ENCODE data around the gene EEPD1. TPM values are rescaled to one million over a fixed set of nuclear protein-coding genes. Genes with fewer than 3 reads are reported as not detected.

The EEPD1 gene
- total RNA-seq, 4 donors from 2014 or later: 12.4 to 36.2 (median 20.4) TPM

- WGBS, 2 donors (ENCODE audit: low coverage in 1 of 2): 70 to 87% methylated on average over 2 to 3 of the region's 10 CpGs
Measured at GRCh38 chr7:36308031-36308430, 155.0 kb downstream of the EEPD1 start.

DNA sequence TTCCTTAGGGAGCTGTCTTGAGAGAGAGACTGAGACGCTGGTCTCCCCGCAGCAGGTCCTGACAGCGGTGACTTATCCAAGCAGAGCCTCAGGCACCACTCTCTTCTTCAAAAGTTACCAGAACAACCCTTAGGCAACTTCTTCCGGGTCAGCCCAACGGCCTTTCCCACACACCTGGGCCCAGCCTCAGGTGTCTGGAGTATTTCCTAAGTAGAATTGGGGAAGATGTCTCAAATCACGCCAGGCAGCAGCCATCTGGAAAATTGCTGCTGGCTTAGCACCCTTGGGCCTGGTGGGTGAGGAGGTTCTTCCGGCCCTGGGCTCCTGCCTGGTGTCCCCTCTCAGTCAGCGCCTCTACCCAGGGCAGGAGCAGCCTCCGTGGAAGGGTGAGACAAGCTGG is 156.2 kb downstream of the EEPD1 start:
- Histone ChIP-seq H3K9me3 (no peaks in the 10 kb centered on the region), H3K36me3 (no peaks in the 10 kb centered on the region), H3K4me1 (peaks cover 0 to 19% (median 3%) of the 10 kb centered on the region in 3 donors), H3K27me3 (no peaks in the 10 kb centered on the region), H3K27ac (no peak overlapping the region), H3K4me3 (no peak overlapping the region)
- no peak for TF ChIP-seq POLR2A (IDR thresholded peaks at IDR 0.05)
- TF ChIP-seq EP300 (IDR thresholded peaks at IDR 0.05): no peak
- TF ChIP-seq, protein P1, sequence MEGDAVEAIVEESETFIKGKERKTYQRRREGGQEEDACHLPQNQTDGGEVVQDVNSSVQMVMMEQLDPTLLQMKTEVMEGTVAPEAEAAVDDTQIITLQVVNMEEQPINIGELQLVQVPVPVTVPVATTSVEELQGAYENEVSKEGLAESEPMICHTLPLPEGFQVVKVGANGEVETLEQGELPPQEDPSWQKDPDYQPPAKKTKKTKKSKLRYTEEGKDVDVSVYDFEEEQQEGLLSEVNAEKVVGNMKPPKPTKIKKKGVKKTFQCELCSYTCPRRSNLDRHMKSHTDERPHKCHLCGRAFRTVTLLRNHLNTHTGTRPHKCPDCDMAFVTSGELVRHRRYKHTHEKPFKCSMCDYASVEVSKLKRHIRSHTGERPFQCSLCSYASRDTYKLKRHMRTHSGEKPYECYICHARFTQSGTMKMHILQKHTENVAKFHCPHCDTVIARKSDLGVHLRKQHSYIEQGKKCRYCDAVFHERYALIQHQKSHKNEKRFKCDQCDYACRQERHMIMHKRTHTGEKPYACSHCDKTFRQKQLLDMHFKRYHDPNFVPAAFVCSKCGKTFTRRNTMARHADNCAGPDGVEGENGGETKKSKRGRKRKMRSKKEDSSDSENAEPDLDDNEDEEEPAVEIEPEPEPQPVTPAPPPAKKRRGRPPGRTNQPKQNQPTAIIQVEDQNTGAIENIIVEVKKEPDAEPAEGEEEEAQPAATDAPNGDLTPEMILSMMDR (IDR thresholded peaks at IDR 0.05): no peak
- 81% methylated on average over 5 of the region's 9 CpGs; no CpG with 5 or more reads in 1 of the 2 donors for WGBS, 2 donors (ENCODE audit: low coverage in 1 of 2)
- ATAC-seq: no peak

More at GRCh38 chr7:36308031-36308430, 155.0 kb downstream of the EEPD1 start:
- Histone ChIP-seq H3K4me1 (peaks cover 5 to 31% (median 16%) of the 10 kb centered on the region in 3 donors), H3K27me3 (no peaks in the 10 kb centered on the region), H3K27ac (no peak overlapping the region), H3K36me3 (no peaks in the 10 kb centered on the region), H3K9me3 (no peaks in the 10 kb centered on the region), H3K4me3 (no peak overlapping the region)
- TF ChIP-seq EP300 (IDR thresholded peaks at IDR 0.05) (no peak), POLR2AphosphoS5 (IDR thresholded peaks at IDR 0.05) (no peak), POLR2A (IDR thresholded peaks at IDR 0.05) (no peak)
- TF ChIP-seq, protein P1 (IDR thresholded peaks at IDR 0.05): no peak
- no peak for ATAC-seq

- 89 to 97% methylated on average over 2 to 3 of the region's 8 CpGs for WGBS, 2 donors (ENCODE audit: low coverage in 1 of 2)
- H3K9me3 ChIP-seq: no peaks in the 10 kb centered on the region
- no peak for ATAC-seq
- TF ChIP-seq EP300 (IDR thresholded peaks at IDR 0.05) (no peak), POLR2A (IDR thresholded peaks at IDR 0.05) (no peak), POLR2AphosphoS5 (IDR thresholded peaks at IDR 0.05) (no peak)
- TF ChIP-seq, protein P1 (IDR thresholded peaks at IDR 0.05): no peak
- no peak overlapping the region for H3K4me3 ChIP-seq
- no peaks in the 10 kb centered on the region for H3K36me3 ChIP-seq
- no peak overlapping the region for H3K27ac ChIP-seq
- peaks cover 0 to 15% (median 0%) of the 10 kb centered on the region in 3 donors for H3K4me1 ChIP-seq
- H3K27me3 ChIP-seq: no peaks in the 10 kb centered on the region
Measured at GRCh38 chr7:36309716-36310115, 156.7 kb downstream of the EEPD1 start.

GRCh38 chr7:36310897-36311296 is 157.8 kb downstream of the EEPD1 start:
- no peaks in the 10 kb centered on the region for H3K36me3 ChIP-seq
- no peak overlapping the region for H3K4me3 ChIP-seq
- TF ChIP-seq, protein P1 (IDR thresholded peaks at IDR 0.05): no peak
- TF ChIP-seq POLR2AphosphoS5 (IDR thresholded peaks at IDR 0.05): no peak
- no peak for TF ChIP-seq POLR2A (IDR thresholded peaks at IDR 0.05)
- TF ChIP-seq EP300 (IDR thresholded peaks at IDR 0.05): no peak
- no peaks in the 10 kb centered on the region for H3K27me3 ChIP-seq
- no peaks in the 10 kb centered on the region for H3K9me3 ChIP-seq
- 81 to 86% methylated on average over 6 of the region's 8 CpGs for WGBS, 2 donors (ENCODE audit: low coverage in 1 of 2)
- H3K27ac ChIP-seq: no peak overlapping the region
- H3K4me1 ChIP-seq: peaks cover 0 to 17% (median 0%) of the 10 kb centered on the region in 3 donors
- ATAC-seq: no peak

DNA sequence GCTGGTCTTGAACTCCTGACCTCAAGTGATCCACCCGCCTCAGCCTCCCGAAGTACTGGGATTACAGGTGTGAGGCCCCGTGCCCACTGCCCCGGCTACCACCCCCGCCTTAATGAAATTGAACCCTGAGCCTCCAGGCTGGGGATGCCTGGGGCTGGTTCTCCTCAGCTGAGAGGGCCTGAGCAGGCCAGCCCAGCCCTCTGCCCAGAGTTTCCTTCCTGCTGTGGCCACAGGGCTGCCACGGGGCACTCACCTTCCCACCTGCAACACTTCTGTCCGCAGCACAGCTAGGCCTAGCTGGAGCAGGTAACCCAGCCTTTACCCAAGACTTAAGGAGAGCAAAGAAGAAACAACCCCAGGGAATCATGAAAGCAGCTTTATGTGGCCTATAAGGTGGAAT is 158.5 kb downstream of the EEPD1 start:
- whole genome bisulfite sequencing, 2 donors (ENCODE audit: low coverage in 1 of 2): 90 to 100% methylated on average over 3 to 5 of the region's 7 CpGs
- no peaks in the 10 kb centered on the region for H3K27me3 ChIP-seq

More for the DNA sequence above, 158.5 kb downstream of the EEPD1 start:
- H3K27ac ChIP-seq: no peak overlapping the region
- H3K4me1 ChIP-seq: peaks cover 0 to 17% (median 0%) of the 10 kb centered on the region in 3 donors
- no peak for ATAC-seq
- TF ChIP-seq POLR2A (IDR thresholded peaks at IDR 0.05) (no peak), POLR2AphosphoS5 (IDR thresholded peaks at IDR 0.05) (no peak), EP300 (IDR thresholded peaks at IDR 0.05) (no peak)
- TF ChIP-seq, protein P1 (IDR thresholded peaks at IDR 0.05): no peak
- no peaks in the 10 kb centered on the region for H3K9me3 ChIP-seq
- H3K36me3 ChIP-seq: no peaks in the 10 kb centered on the region
- H3K4me3 ChIP-seq: no peak overlapping the region
